Activated CD4-positive, alpha-beta T cell treated with anti-CD3 and anti-CD28 coated beads, Interleukin-2, amount 50 U/mL, for 1 hour (primary cell): Measurements from ENCODE around the gene MAPK14.
"Not testable (repeated sequence)": the region's sequence is repeated elsewhere in the genome, so short reads cannot be mapped to it uniquely, and the experiment has no call there.

ENCODE experiments used
- DNase-seq: peaks from one replicate; pipeline ENCODE4 v3.0.0-alpha.2; 2020

Gene MAPK14

GRCh38 chr6:36070252-36070651 is 42.6 kb downstream of the MAPK14 start:
- DNase-seq = no peak

GRCh38 chr6:36071281-36071680 is 43.7 kb downstream of the MAPK14 start:
- no peak for DNase-seq

DNA sequence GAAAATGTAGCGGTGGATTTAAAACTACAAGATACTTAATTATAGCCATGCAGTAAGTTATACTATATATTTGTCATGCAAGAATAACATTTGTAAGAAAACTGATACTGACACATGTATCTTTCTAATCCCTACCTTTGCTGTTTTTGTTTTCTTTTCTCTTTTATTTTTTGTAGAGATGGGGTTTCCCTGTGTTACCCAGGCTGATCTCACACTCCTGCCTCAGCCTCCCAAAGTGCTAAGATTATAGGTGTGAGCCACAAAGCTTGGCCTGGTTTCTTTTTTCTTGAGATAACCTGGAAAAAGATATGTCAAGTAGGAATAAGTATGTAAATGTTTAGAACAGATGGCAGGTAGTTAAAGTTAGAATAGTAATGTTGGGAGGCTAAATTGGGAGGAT is 44.1 kb downstream of the MAPK14 start:
- no peak for DNase-seq

DNA sequence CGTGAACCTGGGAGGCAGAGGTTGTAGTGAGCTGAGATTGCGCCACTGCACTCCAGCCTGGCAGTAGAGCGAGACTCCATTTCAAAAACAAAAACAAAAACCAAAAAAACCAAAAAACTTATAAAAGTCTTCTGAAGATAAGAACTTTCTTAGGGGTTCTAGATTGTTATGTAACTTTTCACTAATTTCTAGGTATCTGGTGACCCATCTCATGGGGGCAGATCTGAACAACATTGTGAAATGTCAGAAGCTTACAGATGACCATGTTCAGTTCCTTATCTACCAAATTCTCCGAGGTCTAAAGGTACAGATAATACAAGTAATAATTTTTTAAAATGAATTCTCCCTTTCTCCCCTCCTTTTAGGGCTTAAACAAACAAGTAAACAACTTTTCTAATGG is 45.1 kb downstream of the MAPK14 start:
- DNase-seq = no peak

- no peak for DNase-seq
Observed at GRCh38 chr6:36073587-36073986, 46.0 kb downstream of the MAPK14 start.

GRCh38 chr6:36075656-36076055 is 48.0 kb downstream of the MAPK14 start:
- DNase-seq = peak; percentile 14

DNA sequence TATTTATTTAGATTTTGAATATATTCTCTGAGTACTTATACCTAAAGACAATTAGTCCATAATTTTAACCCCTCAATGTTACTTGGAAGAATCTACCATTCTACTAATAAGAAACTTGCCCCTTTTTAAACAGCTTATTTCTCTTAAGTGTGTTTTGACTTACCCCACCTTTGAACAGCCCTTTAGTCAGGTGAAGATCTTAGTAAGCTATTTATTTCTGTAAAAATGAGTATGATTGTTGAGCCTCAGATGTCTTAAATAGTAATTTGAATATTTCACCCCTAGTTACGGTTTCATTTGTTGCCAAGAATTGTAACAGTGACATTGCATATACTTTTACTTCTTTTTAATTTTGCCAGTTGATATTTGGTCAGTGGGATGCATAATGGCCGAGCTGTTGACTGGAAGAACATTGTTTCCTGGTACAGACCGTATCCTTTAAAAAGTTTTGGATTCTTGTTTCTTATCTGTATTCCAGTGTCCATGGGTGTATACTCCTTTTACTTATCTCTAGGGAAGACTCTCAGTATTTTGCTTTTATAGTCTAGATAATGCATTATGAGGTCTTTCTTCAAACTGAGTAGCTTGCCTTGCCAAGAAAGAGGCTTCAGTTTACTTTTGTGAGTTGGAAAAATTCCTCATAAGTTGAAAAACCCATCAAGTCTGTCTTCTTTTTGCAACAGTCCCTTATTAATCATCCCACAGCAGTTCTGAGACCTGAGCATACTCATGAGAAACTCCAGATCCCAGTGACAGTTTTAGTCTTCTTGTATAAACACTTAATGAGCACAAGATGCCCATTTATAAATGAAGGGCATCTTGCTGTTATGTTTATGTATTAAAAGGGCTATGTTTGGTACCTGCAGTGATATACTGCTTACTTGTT is 48.8 kb downstream of the MAPK14 start:
- DNase-seq = no peak

- DNase-seq = no peak
Observed at GRCh38 chr6:36078159-36078558, 50.6 kb downstream of the MAPK14 start.

- no peak for DNase-seq
Observed at GRCh38 chr6:36079601-36080000, 52.0 kb downstream of the MAPK14 start.

DNA sequence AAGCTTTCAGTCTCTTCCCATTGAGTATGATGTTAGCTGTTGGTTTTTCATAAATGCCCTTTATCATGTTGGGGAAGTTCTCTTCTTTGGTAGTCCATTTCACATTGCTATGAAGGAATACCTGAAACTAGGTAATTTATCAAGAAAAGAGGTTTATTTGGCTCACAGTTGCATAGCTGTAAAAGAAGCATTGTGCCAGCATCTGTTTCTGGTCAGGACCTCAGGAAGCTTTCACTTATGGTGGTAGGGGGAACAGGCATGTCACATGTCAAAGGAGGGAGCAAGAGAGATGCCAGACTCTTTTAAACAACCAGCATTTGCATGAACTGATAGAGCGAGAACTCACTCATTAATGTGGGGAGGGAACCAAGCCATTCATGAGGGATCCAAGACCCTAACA is 54.7 kb downstream of the MAPK14 start:
- DNase-seq = no peak

GRCh38 chr6:36083446-36083845 is 55.8 kb downstream of the MAPK14 start:
- DNase-seq = no peak

DNA sequence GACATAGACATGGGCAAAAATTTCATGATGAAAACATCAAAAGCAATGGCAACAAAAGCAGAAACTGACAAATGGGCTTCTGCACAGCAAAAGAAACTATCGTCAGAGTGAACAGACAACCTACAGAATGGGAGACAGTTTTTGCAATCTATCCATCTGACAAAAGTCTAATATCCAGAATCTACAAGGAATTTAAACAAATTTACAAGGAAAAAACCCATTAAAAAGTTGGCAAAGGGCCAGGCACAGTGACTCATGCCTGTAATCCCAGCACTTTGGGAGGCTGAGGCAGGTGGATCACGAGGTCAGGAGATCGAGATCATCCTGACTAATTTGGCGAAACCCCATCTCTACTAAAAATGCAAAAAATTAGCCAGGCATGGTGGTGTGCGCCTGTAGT is 60.6 kb downstream of the MAPK14 start:
- DNase-seq = not testable (repeated sequence)

- no peak for DNase-seq
Observed at GRCh38 chr6:36089048-36089447, 61.4 kb downstream of the MAPK14 start.

DNA sequence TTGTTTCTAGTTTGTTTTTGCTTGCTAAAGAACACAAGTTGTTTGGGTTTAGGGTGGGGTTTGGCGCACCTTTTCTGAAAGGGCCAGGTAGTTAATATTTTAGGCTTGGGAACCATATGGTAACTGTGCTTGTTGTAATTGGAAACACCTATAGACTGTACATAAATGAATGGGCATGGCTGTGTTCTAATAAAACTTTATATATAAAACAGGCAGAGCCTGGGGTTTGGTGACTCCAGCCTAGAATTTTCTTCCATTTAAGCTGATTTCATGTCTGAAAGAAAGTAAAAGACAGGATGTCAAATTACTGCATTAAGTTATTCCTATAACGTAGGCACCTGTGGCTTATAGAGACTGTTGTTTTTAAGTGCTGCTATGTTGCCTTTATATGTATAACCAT is 66.6 kb downstream of the MAPK14 start:
- no peak for DNase-seq

DNA sequence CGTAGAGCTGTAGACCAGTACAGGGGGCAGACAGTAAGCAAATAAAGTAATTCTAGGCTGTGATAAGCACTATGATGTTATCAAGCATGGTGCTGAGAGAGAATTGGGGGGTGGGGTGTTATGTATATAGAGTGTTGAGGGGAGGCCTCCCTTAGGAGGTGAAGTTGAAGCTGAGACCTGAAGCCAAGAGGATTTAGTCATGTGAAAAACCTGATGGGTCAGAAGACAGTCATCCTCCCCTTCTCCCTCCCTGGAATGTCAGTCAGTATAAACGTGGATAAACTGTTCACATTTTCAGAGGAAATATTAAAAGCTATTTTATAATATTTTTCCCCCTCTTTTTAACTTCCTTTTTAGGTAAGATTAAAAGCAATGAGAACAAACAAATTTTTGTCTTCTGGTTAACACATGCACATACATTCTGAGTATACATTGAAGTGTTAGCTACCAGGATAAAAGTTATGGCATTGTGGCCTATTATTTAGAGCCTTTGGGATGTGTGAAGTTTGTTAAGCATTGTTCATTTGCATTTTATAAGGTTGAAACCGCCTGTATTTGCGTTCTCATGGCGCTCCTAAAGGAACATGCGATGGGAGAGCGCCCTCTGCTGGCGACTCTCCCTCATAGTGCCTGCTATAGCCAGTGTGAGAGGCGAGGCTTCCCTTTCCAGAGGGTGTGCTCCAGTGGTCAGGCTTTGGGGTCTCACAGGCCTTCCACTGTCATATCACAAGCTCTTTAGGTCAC is 67.3 kb downstream of the MAPK14 start:
- peak; percentile 83 for DNase-seq

GRCh38 chr6:36095497-36096391 is 68.1 kb downstream of the MAPK14 start:
- no peak for DNase-seq

DNA sequence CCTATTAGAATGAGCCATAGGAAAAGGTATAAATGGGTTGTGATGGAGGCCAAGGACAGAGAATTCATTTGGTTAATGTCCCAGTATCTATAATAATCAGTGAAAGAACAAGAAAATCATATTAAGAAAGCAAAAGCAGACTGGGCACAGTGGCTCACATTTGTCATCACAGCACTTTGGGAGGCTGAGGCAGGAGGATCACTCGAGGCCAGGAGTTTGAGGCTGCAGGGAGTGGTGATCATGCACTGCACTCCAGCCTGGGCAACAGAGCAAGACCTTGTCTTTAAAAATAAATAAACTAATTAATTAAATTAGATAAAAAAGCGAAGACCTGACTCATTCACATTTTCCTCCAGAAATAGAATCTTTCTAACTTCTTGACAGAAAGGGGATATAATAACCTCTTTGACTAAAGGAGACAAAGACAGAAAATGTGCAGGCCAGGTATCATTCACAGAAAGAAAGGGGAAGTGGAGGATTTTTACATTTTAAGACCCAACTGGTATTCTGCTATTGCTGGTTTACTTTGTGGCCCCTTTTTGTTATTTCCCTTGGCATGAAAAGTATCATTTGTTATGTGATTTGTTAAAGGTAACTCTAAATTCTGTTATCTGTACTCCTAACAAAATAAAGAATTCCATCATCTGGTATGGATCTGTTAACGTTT is 70.8 kb downstream of the MAPK14 start:
- DNase-seq = no peak

GRCh38 chr6:36098920-36099647 is 71.5 kb downstream of the MAPK14 start:
- DNase-seq = no peak

- DNase-seq = peak; percentile 6
Observed at GRCh38 chr6:36099869-36100483, 72.4 kb downstream of the MAPK14 start.

GRCh38 chr6:36101691-36102090 is 74.1 kb downstream of the MAPK14 start:
- no peak for DNase-seq

DNA sequence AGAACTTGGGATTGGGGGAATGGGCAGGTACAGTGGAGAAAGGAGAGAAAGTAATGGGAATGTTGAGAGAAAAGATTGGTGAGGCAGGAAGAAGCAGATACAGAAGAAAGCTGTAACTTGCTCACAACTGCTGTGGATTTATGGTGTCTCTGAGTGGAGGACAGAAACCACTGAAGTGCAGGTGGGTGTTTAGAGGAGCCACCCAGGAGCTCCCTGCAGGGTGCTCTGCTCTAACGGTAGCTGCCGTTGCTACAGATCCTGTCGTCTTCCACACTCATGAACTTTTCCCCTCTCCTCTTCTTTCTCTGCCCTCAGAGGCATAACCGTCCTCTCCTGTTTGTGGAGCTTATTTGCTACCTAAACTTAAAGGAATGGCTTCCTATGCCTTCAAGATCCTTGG is 75.2 kb downstream of the MAPK14 start:
- DNase-seq = no peak
